KG1 (cell line): ENCODE data around the gene KPNA4.
A peak's percentile ranks its signal among the peaks of the same experiment; 100 is the strongest.

Experiments
- DNase-seq: peaks from one replicate; lab custom pipeline; 2025; lab: John Stamatoyannopoulos, UW

KPNA4 gene

DNA sequence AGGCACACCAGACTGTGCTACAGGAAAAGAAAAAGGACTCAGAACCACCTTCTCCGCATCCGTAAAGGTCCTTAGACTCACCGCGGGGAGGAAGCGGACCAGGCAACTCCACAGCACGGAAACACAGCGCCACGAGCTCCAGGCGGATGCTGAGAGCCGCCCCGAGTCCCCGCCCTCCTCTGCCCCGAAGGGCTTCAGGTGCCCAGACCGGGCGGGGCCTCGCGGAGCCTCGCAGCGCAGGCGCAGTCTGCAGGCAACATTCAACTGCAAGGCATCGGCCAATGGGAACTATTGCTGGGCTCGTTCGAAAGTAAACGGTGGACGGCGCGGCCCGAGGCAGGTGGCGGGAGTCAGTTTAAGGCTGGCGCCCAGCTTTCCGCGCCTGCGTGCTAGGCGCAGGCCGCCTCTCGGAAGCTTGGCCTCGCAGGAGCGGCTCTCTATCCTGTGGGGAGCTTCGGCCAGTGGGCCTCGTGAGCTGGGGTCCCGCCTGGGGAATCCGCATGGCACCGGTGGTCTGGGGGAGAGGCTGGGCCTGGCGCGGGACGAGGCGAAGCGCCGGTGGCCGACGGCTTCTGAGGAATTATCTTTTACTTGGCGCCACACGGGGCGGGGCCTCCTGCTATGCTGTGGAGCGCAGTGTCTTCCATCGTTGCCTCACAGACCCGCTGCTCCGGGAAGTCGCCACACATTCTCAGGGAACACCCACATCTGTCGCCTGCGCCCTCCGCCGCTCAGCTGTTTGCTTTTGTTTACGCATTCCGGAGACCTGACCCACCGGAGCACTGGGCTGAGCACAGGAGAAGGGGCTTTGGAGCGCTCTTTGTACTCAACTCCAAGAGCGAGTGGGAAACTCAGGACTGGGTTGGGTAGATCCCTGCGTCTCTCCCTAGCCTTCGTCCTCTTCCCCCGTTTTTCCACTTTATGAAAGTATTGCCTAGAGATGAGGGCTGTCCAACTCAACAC is 115.5 kb downstream of the KPNA4 start, which contains the start of gene TRIM59:
Gene TRIM59 (minus strand): TSS at position 151 of the 963 bp plus-strand sequence. CDS start 10,603 bp downstream, outside the sequence.
- DNase-seq, result peak; percentile 70

DNA sequence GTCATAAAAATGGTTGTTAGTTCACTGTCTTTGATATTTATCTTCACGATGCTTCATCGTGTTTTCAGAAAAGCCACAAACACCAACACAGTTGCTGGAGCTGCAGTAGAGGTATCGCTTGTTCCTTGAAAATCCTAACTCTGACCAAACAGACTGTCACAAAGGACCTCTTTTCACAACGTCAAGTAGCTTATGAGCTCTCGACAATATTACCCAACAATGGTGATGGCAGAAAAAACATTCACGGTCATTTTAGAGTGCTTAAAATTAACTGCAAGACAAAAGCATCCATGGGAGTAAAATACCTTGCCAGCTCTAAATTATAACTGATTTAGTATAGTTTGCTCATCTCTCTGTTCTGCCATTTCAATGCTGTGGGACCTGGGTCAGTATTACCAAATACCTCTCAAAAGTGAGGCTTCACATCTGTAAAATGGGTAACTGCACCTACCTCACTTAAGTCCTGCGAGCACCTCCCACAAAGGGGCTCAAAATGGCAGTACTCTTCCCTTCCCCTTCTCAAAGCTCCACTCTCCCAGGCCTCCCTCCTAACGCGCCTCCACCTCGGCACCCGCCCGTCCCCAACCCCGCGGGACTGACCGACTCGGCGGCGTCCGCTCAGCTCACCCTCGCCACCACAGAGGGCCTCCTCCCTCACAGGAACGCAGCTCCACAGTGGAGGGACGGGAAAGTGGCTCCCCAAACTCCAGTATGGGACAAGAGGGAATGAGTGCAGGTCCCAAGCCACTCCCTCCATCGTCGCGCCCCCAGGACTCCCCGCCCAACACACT is 116.3 kb downstream of the KPNA4 start:
- DNase-seq, result no peak

GRCh38 chr3:160447544-160447943 is 117.8 kb downstream of the KPNA4 start:
- DNase-seq, result no peak

GRCh38 chr3:160446522-160447056 is 118.8 kb downstream of the KPNA4 start:
- no peak for DNase-seq

- no peak for DNase-seq
These were observed 119.5 kb downstream of the KPNA4 start for GRCh38 chr3:160445854-160446253.
